Natural killer cell treated with Interleukin-12 subunit alpha and Interleukin-12 subunit beta and Interleukin-15 and Interleukin-18, amount 100 ng/mL, for 72 hours (primary cell): ENCODE results near the gene DTD1. TPM values are rescaled to one million over a fixed set of nuclear protein-coding genes. Genes with fewer than 3 reads are reported as not detected.

Source experiments
- ATAC-seq, 2 donors: fragments of 150-1000 bp; cut with Tn5 transposase in 1 of 2; sonication (Bioruptor Pico), chemical (Tn5 transposase) in 1 of 2; 2 replicates each; pipeline ENCODE4 v1.10.0; 2021
- DNase-seq: peaks from one replicate; pipeline ENCODE4 v3.0.0; 2022; ENCODE audit warnings: low spot score
- H3K27ac Mint-ChIP-seq, 2 donors: 1 replicate in 1 of 2; 2 replicates in 1 of 2; pipeline ENCODE4 v1.8.0; 2022; ENCODE audit warnings: mixed read lengths in 2 of 2, mild to moderate bottlenecking in 1 of 2, moderate library complexity in 1 of 2
- H3K27me3 Mint-ChIP-seq, 2 donors: 1 replicate in 1 of 2; 2 replicates in 1 of 2; pipeline ENCODE4 v1.8.0; 2022; ENCODE audit warnings: mixed read lengths in 2 of 2
- H3K36me3 Mint-ChIP-seq: one replicate; pipeline ENCODE4 v1.8.0; 2022; ENCODE audit warnings: mixed read lengths
- H3K4me1 Mint-ChIP-seq, 2 donors: 1 replicate in 1 of 2; 2 replicates in 1 of 2; pipeline ENCODE4 v1.8.0; 2022; ENCODE audit warnings: low read depth in 2 of 2, mixed read lengths in 2 of 2, mild to moderate bottlenecking in 1 of 2
- H3K4me3 Mint-ChIP-seq: one replicate; pipeline ENCODE4 v1.8.0; 2022; ENCODE audit warnings: mixed read lengths
- H3K9me3 Mint-ChIP-seq: 2 replicates; pipeline ENCODE4 v1.8.0; 2022; ENCODE audit warnings: mixed read lengths
- total RNA-seq, 2 donors: library from RNA; stranded (reverse); gene quantifications; one replicate each; pipeline ENCODE4 v1.2.3, GENCODE V29; 2022

DTD1 gene
- total RNA-seq, 2 donors from 2014 or later: 46.1 to 49.8 TPM

GRCh38 chr20:18657575-18657974 lies 69.7 kb downstream of the DTD1 start:
- Mint-ChIP-seq H3K4me3 (no peak overlapping the region), H3K27ac (no peak overlapping the region), H3K27me3 (no peaks in the 10 kb centered on the region), H3K36me3 (no peaks in the 10 kb centered on the region), H3K4me1 (peaks cover 0 to 4% of the 10 kb centered on the region in 2 donors), H3K9me3 (no peaks in the 10 kb centered on the region)
- DNase-seq (no peak), ATAC-seq (no peak)

- no peak overlapping the region for H3K4me3 Mint-ChIP-seq
- no peaks in the 10 kb centered on the region for H3K36me3 Mint-ChIP-seq
- H3K4me1 Mint-ChIP-seq: peaks cover 0 to 6% of the 10 kb centered on the region in 2 donors
- DNase-seq: no peak
- H3K27me3 Mint-ChIP-seq: no peaks in the 10 kb centered on the region
- H3K27ac Mint-ChIP-seq: no peak overlapping the region
- H3K9me3 Mint-ChIP-seq: no peaks in the 10 kb centered on the region
- no peak for ATAC-seq
Observed at GRCh38 chr20:18662279-18663040, 74.6 kb downstream of the DTD1 start.

GRCh38 chr20:18663932-18664331 lies 76.1 kb downstream of the DTD1 start:
- H3K27me3 Mint-ChIP-seq: no peaks in the 10 kb centered on the region
- no peaks in the 10 kb centered on the region for H3K36me3 Mint-ChIP-seq
- peaks cover 0 to 6% of the 10 kb centered on the region in 2 donors for H3K4me1 Mint-ChIP-seq
- H3K27ac Mint-ChIP-seq: no peak overlapping the region
- ATAC-seq (no peak), DNase-seq (no peak)
- no peaks in the 10 kb centered on the region for H3K9me3 Mint-ChIP-seq
- no peak overlapping the region for H3K4me3 Mint-ChIP-seq

GRCh38 chr20:18665135-18665534 lies 77.3 kb downstream of the DTD1 start:
- DNase-seq: no peak
- H3K9me3 Mint-ChIP-seq: no peaks in the 10 kb centered on the region
- H3K4me1 Mint-ChIP-seq: peaks cover 0 to 4% of the 10 kb centered on the region in 2 donors
- no peak for ATAC-seq
- H3K27ac Mint-ChIP-seq: no peak overlapping the region
- H3K27me3 Mint-ChIP-seq: no peaks in the 10 kb centered on the region
- H3K36me3 Mint-ChIP-seq: no peaks in the 10 kb centered on the region
- no peak overlapping the region for H3K4me3 Mint-ChIP-seq

- Mint-ChIP-seq H3K4me1 (peaks cover 0 to 4% of the 10 kb centered on the region in 2 donors), H3K27ac (no peak overlapping the region), H3K9me3 (no peaks in the 10 kb centered on the region), H3K27me3 (no peaks in the 10 kb centered on the region), H3K36me3 (no peaks in the 10 kb centered on the region), H3K4me3 (no peak overlapping the region)
- no peak for DNase-seq
- ATAC-seq: no peak
Observed at GRCh38 chr20:18666803-18667415, 79.1 kb downstream of the DTD1 start.

GRCh38 chr20:18669241-18670019 lies 81.6 kb downstream of the DTD1 start:
- Mint-ChIP-seq H3K36me3 (no peaks in the 10 kb centered on the region), H3K27ac (no peak overlapping the region), H3K4me3 (no peak overlapping the region), H3K4me1 (peaks cover 0 to 1% of the 10 kb centered on the region in 2 donors), H3K27me3 (no peaks in the 10 kb centered on the region), H3K9me3 (no peaks in the 10 kb centered on the region)
- no peak for DNase-seq
- no peak for ATAC-seq

- H3K9me3 Mint-ChIP-seq: no peaks in the 10 kb centered on the region
- ATAC-seq (no peak), DNase-seq (no peak)
- H3K27me3 Mint-ChIP-seq: no peaks in the 10 kb centered on the region
- H3K27ac Mint-ChIP-seq: no peak overlapping the region
- no peaks in the 10 kb centered on the region for H3K36me3 Mint-ChIP-seq
- no peak overlapping the region for H3K4me3 Mint-ChIP-seq
- H3K4me1 Mint-ChIP-seq: no peaks in the 10 kb centered on the region
Observed at GRCh38 chr20:18671203-18671710, 83.4 kb downstream of the DTD1 start.

GRCh38 chr20:18672834-18673233 lies 85.0 kb downstream of the DTD1 start:
- no peaks in the 10 kb centered on the region for H3K4me1 Mint-ChIP-seq
- H3K27me3 Mint-ChIP-seq: no peaks in the 10 kb centered on the region
- no peaks in the 10 kb centered on the region for H3K36me3 Mint-ChIP-seq
- DNase-seq: no peak
- H3K27ac Mint-ChIP-seq: no peak overlapping the region
- H3K4me3 Mint-ChIP-seq: no peak overlapping the region
- H3K9me3 Mint-ChIP-seq: no peaks in the 10 kb centered on the region
- no peak for ATAC-seq

GRCh38 chr20:18676396-18676795 lies 88.5 kb downstream of the DTD1 start:
- H3K4me1 Mint-ChIP-seq: peaks cover 5 to 11% of the 10 kb centered on the region in 2 donors

GRCh38 chr20:18677126-18677525 lies 89.3 kb downstream of the DTD1 start:
- no peak for DNase-seq
- Mint-ChIP-seq H3K4me3 (no peak overlapping the region), H3K27me3 (no peaks in the 10 kb centered on the region), H3K36me3 (no peaks in the 10 kb centered on the region), H3K27ac (no peak overlapping the region), H3K4me1 (peaks cover 5 to 13% of the 10 kb centered on the region in 2 donors), H3K9me3 (no peaks in the 10 kb centered on the region)
- ATAC-seq: no peak

More at GRCh38 chr20:18676396-18676795, 88.5 kb downstream of the DTD1 start:
- Mint-ChIP-seq H3K27me3 (no peaks in the 10 kb centered on the region), H3K9me3 (no peaks in the 10 kb centered on the region), H3K36me3 (no peaks in the 10 kb centered on the region), H3K4me3 (no peak overlapping the region), H3K27ac (no peak overlapping the region)
- DNase-seq (no peak), ATAC-seq (no peak)

- Mint-ChIP-seq H3K27ac (peak overlapping the region in 1 of 2 donors; percentile 57), H3K4me1 (peaks cover 5 to 17% of the 10 kb centered on the region in 2 donors), H3K4me3 (no peak overlapping the region), H3K27me3 (no peaks in the 10 kb centered on the region), H3K36me3 (no peaks in the 10 kb centered on the region), H3K9me3 (no peaks in the 10 kb centered on the region)
- no peak for DNase-seq
- no peak for ATAC-seq
Observed at GRCh38 chr20:18678549-18679419, 90.9 kb downstream of the DTD1 start.

GRCh38 chr20:18683839-18684238 lies 96.0 kb downstream of the DTD1 start:
- DNase-seq: no peak
- H3K4me1 Mint-ChIP-seq: peaks cover 8 to 12% of the 10 kb centered on the region in 2 donors
- H3K4me3 Mint-ChIP-seq: no peak overlapping the region
- ATAC-seq: no peak
- H3K27me3 Mint-ChIP-seq: no peaks in the 10 kb centered on the region
- H3K27ac Mint-ChIP-seq: no peak overlapping the region
- no peaks in the 10 kb centered on the region for H3K9me3 Mint-ChIP-seq
- H3K36me3 Mint-ChIP-seq: no peaks in the 10 kb centered on the region

GRCh38 chr20:18684775-18685174 lies 96.9 kb downstream of the DTD1 start:
- Mint-ChIP-seq H3K4me3 (no peak overlapping the region), H3K36me3 (no peaks in the 10 kb centered on the region), H3K27me3 (no peaks in the 10 kb centered on the region), H3K27ac (peak overlapping the region in 1 of 2 donors; percentile 32), H3K9me3 (no peaks in the 10 kb centered on the region), H3K4me1 (peaks cover 7 to 11% of the 10 kb centered on the region in 2 donors)
- no peak for ATAC-seq
- no peak for DNase-seq
